ENCODE results near the gene ILF3. TPM values are rescaled to one million over a fixed set of nuclear protein-coding genes. Genes with fewer than 3 reads are reported as not detected.

Gene ILF3
- total RNA-seq, 1 donor from 2014 or later: 588 TPM

DNA sequence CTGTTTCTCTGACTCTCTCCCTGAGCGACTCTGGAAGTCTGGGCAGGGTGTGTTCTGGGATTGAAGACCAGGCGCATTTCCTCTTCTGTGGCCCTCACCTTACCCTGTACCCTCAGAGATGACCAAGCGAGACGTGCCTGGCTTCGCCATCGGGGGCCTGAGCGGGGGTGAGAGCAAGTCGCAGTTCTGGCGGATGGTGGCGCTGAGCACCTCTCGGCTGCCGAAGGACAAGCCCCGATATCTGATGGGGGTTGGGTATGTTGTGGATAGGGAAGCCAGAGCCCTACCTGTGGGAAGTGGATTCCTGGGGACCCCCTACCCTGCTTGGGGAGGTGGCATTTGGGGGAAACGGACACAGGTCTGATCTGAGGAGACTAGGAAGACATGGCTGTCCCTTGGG, 57.9 kb downstream of the ILF3 start:
- Mint-ChIP-seq H3K9me3 (no peaks in the 10 kb centered on the region), H3K27ac (no peak overlapping the region), H3K27me3 (no peaks in the 10 kb centered on the region), H3K4me1 (peaks cover 4% of the 10 kb centered on the region), H3K36me3 (ENCODE audit: low read depth) (peaks cover 21% of the 10 kb centered on the region), H3K4me3 (no peak overlapping the region)
- intact Hi-C loops (cut with micrococcal nuclease): no loop called here
- no peak for DNase-seq

DNA sequence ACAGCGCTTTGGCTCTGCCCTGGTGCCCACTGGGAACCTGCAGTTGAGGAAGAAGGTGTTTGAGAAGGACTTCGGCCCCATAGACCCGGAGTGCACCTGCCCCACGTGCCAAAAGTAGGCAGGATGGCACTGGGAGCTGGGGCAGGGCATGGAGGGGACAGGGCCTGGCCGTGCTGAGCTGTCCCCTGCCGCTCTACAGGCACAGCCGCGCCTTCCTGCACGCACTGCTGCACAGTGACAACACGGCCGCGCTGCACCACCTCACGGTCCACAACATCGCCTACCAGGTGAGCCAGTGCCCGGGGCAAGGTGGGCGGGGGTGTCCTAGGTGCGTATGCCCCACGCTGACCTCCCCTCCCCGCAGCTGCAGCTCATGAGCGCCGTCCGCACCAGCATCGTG, 58.6 kb downstream of the ILF3 start:
- Mint-ChIP-seq H3K36me3 (ENCODE audit: low read depth) (peaks cover 19% of the 10 kb centered on the region), H3K4me1 (peaks cover 7% of the 10 kb centered on the region), H3K27me3 (no peaks in the 10 kb centered on the region), H3K4me3 (no peak overlapping the region), H3K27ac (no peak overlapping the region), H3K9me3 (no peaks in the 10 kb centered on the region)
- intact Hi-C loops (cut with micrococcal nuclease): no loop called here
- peak; percentile 56 for DNase-seq

DNA sequence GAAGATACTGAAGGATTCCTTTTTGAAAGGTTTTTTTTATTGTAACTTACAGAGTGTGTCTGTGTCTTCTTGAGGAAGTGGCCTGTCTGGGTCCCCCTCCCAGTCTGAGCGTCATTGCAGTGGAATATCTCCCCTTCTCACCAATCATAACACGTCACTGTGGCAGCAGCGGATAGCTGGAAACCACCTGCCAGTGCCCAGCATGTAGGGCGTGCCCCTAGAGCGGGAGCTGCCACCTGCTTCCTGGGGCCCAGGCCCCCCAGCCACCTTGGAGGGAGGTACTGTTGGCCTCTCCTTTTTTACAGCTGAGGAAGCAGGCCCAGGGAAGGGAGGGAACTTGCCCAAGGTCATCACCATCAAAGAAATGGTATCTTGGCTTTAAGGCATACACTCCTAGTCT, 59.2 kb downstream of the ILF3 start:
- intact Hi-C loops (cut with micrococcal nuclease): no loop called here
- no peaks in the 10 kb centered on the region for H3K9me3 Mint-ChIP-seq
- peak; percentile 59 for DNase-seq
- peaks cover 7% of the 10 kb centered on the region for H3K4me1 Mint-ChIP-seq
- no peak overlapping the region for H3K4me3 Mint-ChIP-seq
- H3K27ac Mint-ChIP-seq: no peak overlapping the region
- no peaks in the 10 kb centered on the region for H3K27me3 Mint-ChIP-seq
- peaks cover 17% of the 10 kb centered on the region for H3K36me3 Mint-ChIP-seq (ENCODE audit: low read depth)

DNA sequence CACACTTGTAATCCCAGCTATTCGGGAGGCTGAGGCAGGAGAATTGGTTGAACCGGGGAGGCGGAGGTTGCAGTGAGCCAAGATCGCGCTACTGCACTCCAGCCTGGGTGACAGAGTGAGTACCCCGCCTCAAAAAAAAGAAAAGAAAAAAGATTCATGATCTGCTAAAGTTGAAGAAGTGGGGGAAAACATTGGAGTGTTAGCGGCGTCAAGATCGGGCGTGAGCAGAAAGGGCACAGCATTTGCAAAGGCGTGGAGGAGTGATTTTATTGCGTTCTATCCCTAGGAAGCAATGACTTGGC, 62.9 kb downstream of the ILF3 start:
- Mint-ChIP-seq H3K4me3 (peak overlapping the region; percentile 78), H3K27me3 (no peaks in the 10 kb centered on the region), H3K4me1 (peaks cover 20% of the 10 kb centered on the region), H3K27ac (peak overlapping the region; percentile 50), H3K9me3 (no peaks in the 10 kb centered on the region), H3K36me3 (ENCODE audit: low read depth) (peaks cover 18% of the 10 kb centered on the region)
- no peak for DNase-seq
- intact Hi-C loops (cut with micrococcal nuclease): loop anchor here (1.0 kb wide), 5 partner anchors 14 to 147 kb away; partner anchors contain the start of gene TMED1

DNA sequence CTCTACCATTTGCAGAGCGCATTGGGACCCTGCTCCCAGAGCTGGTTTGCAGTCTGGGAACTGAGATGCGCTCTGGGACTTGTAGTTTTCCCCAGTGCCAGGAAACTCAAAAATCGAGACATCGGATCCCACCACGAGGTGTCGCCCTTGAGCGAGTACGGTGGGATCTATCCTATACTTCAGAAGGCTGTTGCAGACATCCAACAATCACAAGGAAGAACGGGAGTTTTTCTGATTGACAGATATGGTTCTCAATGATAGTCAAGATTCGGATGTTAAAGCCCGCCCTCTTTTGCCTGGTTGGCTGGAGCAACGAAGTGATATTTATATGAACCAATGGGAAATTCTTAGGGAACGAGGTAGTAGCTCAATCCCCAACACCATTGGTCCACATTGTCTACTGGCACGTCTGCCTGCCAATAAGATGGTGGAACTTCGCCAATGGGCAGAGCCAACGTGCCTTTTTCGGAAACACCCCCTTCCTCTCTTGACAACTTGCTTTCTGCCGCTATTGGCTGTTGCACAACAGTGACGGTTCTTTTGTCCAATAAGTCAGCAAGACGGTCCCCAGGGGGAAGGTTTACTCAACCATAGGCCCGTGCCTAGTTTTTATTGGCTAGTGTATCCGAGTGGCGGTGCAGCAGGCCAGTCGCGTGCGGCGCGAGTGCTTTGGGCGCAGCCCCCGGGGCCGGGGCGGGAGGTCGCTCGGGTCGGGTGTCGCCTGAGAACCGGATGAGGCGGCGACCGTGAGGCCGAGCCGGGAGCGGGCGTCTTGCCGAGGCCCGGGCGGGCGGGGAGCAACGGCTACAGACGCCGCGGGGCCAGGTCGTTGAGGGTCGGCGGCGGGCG, 63.4 kb downstream of the ILF3 start, which contains the start of gene DNM2:
Gene DNM2, plus strand, starts transcription at position 724 of the 849 bp plus-strand sequence. CDS start 164 bp downstream, outside the sequence.
- peaks cover 22% of the 10 kb centered on the region for H3K4me1 Mint-ChIP-seq
- peak; percentile 100 for DNase-seq
- peak within 1 kb of the TSS; percentile 83 for H3K27ac Mint-ChIP-seq
- H3K36me3 Mint-ChIP-seq (ENCODE audit: low read depth): peaks cover 18% of the 10 kb centered on the region
- intact Hi-C loops (cut with micrococcal nuclease): loop anchor here (1.0 kb wide), 5 partner anchors 14 to 147 kb away; partner anchors contain the start of gene TMED1
- peak within 1 kb of the TSS; percentile 99 for H3K4me3 Mint-ChIP-seq
- H3K27me3 Mint-ChIP-seq: no peaks in the 10 kb centered on the region
- no peaks in the 10 kb centered on the region for H3K9me3 Mint-ChIP-seq

DNA sequence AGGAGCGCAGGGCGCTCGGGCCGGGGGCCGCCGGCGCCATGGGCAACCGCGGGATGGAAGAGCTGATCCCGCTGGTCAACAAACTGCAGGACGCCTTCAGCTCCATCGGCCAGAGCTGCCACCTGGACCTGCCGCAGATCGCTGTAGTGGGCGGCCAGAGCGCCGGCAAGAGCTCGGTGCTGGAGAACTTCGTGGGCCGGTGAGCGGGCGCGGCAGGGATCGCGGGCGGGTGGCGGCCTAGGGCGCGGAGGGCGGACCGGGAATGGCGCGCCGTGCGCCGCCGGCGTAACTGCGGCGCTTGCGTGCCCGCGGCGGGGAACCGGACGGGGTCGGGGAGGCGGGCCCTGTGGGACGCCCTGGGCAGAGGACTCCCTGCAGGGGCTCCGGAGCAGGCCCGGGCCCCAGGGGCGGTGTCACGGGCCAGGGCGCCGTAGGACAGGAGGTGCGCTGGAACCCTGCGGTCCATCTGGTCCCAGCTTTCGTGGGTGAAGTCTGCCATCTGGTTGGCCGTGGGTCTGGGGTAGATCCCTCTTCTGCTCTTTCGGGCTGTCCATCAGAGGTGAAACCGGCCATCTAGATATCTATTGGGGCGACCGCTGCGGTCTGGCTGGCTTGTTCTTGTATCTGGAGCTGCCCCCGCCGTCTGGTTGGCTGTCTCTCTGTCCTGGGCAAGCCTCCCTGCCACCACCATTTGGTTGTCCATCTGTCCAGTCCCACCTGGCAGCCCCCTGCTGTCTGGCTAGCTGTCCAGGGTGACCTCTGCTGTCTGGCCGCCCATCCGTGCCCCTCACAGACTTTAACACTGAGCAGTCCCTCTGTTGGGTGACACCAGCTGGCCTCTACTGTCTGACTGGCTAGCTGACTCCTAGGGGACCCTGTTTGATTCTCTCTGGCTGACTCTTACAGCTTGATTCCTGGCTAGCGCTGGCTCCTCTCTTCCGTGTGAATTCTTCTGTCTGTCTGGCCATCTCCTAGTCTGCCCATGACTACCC, 64.4 kb downstream of the ILF3 start:
- peaks cover 23% of the 10 kb centered on the region for H3K36me3 Mint-ChIP-seq (ENCODE audit: low read depth)
- H3K4me3 Mint-ChIP-seq: peak overlapping the region; percentile 99
- H3K9me3 Mint-ChIP-seq: no peaks in the 10 kb centered on the region
- intact Hi-C loops (cut with micrococcal nuclease): no loop called here
- DNase-seq: peak; percentile 86
- H3K27me3 Mint-ChIP-seq: no peaks in the 10 kb centered on the region
- H3K4me1 Mint-ChIP-seq: peaks cover 25% of the 10 kb centered on the region
- peak overlapping the region; percentile 83 for H3K27ac Mint-ChIP-seq

DNA sequence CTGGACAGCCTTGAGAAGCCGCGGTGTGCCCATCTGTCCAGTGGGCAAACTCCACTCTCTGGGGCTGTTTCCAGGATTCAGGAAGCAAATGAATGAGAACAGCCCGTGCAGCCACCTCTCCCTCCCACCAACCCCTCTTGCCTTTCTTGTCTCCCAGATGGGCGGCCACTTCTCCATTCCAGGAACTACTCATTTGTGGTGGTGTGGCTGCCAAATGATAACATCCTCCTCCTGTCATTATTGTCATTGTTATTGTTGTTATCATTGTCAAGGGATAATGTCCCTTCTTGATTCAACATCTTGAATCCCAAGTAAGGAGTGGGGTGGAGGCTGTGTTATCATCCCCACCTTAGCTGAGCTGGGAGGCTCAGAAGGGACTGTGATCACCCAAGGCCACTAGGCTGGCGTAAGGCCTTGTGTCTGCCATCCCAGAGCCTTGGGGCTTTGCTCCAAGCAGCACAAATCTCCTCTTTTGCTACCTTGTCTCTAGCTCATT, 65.4 kb downstream of the ILF3 start:
- H3K4me3 Mint-ChIP-seq: peak overlapping the region; percentile 99
- peaks cover 28% of the 10 kb centered on the region for H3K4me1 Mint-ChIP-seq
- peak; percentile 68 for DNase-seq
- peaks cover 24% of the 10 kb centered on the region for H3K36me3 Mint-ChIP-seq (ENCODE audit: low read depth)
- intact Hi-C loops (cut with micrococcal nuclease): no loop called here
- no peaks in the 10 kb centered on the region for H3K9me3 Mint-ChIP-seq
- peak overlapping the region; percentile 72 for H3K27ac Mint-ChIP-seq
- no peaks in the 10 kb centered on the region for H3K27me3 Mint-ChIP-seq

DNA sequence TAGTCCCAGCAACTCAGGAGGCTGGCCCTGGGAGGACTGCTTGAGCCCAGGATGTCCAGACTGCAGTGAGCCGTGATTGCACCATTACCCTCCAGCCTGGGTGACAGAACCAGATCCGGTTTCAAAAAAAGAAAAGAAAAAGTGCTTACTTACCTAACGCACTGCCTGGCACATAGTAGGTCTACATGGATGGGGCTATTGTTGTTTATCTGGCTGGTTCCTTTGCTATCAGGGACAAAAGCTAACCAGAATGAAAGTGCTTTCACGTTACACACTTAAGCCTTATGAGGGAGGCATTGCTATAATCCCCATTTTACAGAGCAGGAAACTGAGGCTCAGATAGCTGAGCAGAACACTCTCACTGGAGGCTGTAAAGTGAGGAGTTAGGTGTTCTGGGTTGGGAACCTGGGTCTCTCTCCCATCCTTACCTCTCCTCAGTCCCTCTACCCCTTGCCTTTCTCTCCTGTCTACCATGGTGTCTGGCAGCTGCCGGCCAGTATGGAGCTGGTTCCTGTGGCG, 66.5 kb downstream of the ILF3 start:
- no peak for DNase-seq
- Mint-ChIP-seq H3K36me3 (ENCODE audit: low read depth) (peaks cover 28% of the 10 kb centered on the region), H3K27ac (peak overlapping the region; percentile 37), H3K4me1 (peaks cover 28% of the 10 kb centered on the region), H3K9me3 (no peaks in the 10 kb centered on the region), H3K4me3 (peak overlapping the region; percentile 50), H3K27me3 (no peaks in the 10 kb centered on the region)
- intact Hi-C loops (cut with micrococcal nuclease): no loop called here

DNA sequence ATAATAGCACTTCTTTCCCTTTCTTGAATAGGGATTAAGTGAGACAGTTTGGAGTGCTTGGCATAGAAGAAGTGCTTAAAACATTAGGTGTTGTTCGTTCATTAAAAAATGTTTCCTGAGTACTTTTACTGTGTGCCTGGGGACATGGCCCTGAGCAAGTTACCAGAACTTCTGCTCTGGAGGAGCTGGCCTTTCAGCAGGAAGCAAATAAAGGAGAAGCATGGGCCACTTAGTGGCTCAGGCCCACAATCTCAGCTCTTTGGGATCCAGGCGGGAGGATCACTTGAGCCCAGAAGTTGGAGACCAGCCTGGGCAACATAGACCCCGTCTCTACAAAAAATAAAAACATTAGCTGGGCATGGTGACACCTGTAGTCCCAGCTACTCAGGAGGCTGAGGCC, 69.4 kb downstream of the ILF3 start:
- Mint-ChIP-seq H3K4me1 (peaks cover 34% of the 10 kb centered on the region), H3K4me3 (no peak overlapping the region), H3K27me3 (no peaks in the 10 kb centered on the region), H3K27ac (no peak overlapping the region), H3K36me3 (ENCODE audit: low read depth) (peaks cover 41% of the 10 kb centered on the region), H3K9me3 (no peaks in the 10 kb centered on the region)
- no peak for DNase-seq
- intact Hi-C loops (cut with micrococcal nuclease): no loop called here

DNA sequence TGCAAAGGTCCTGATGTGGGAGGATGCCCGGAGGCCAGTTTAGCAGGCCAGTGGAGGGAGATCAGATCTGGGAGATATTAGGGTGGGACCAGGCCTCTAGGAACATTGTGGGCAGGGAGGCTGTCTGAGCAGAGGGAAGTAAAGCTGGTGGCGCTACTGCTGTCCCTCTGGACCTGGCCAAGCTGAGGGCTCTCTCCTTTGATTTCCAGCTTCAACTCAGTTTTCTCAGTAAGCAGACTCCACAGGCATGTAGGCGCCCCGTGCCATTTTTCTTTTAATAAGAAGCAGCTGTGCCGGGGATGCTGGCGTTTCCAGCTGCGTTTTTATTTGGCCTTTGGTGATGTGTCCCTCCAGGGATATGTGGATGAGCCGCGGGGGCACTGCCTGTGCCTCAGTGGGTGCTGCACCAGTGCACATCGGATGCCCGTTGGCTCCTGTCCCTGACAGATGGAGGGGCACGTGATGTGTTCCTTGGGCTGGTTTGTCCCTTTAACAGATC, 70.5 kb downstream of the ILF3 start:
- Mint-ChIP-seq H3K4me3 (no peak overlapping the region), H3K27ac (no peak overlapping the region), H3K27me3 (no peaks in the 10 kb centered on the region), H3K4me1 (peaks cover 28% of the 10 kb centered on the region), H3K36me3 (ENCODE audit: low read depth) (peaks cover 37% of the 10 kb centered on the region), H3K9me3 (no peaks in the 10 kb centered on the region)
- intact Hi-C loops (cut with micrococcal nuclease): no loop called here
- no peak for DNase-seq

DNA sequence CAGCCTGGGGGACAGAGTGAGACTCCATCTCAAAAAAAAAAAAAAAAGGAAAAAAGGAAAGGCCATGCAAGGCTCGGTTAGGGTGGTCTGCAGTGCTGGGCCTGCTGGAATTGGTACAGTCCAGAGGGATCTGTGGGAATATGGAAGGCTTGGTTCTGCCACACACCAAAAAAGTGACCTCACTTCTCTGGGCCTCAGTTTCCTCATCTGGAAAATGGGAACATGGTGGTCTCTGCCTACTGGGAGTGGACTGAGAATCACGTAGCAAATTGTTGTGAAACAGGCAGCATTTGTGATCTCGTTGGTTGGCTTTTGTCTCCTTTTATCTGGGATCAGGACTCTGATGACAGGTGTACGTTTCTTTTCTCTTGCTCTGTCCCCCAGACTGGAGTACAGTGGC, 71.3 kb downstream of the ILF3 start:
- Mint-ChIP-seq H3K36me3 (ENCODE audit: low read depth) (peaks cover 35% of the 10 kb centered on the region), H3K4me1 (peaks cover 30% of the 10 kb centered on the region), H3K27ac (no peak overlapping the region), H3K9me3 (no peaks in the 10 kb centered on the region), H3K27me3 (no peaks in the 10 kb centered on the region), H3K4me3 (no peak overlapping the region)
- DNase-seq: no peak
- intact Hi-C loops (cut with micrococcal nuclease): no loop called here

DNA sequence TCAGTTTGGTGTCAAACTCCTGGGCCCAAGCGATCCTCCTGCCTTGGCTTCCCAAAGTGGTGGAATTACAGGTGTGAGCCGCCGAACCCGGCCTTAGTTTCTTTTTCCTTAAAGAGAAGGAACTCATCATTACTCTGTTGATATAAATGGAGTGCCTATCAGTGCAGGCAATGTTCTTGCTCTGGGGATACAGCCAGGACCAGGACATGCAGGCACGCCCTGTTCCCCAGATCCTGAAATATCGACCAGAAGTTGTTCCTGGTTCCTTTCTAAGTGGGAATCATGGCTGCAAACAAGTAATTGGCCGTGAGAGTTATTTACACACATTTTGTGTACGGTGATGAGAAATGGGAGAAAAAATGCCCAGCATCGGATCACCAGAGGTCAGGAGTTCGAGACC, 72.1 kb downstream of the ILF3 start:
- intact Hi-C loops (cut with micrococcal nuclease): no loop called here
- DNase-seq: no peak
- H3K4me3 Mint-ChIP-seq: no peak overlapping the region
- no peaks in the 10 kb centered on the region for H3K9me3 Mint-ChIP-seq
- H3K27me3 Mint-ChIP-seq: no peaks in the 10 kb centered on the region
- H3K36me3 Mint-ChIP-seq (ENCODE audit: low read depth): peaks cover 35% of the 10 kb centered on the region
- no peak overlapping the region for H3K27ac Mint-ChIP-seq
- peaks cover 37% of the 10 kb centered on the region for H3K4me1 Mint-ChIP-seq

DNA sequence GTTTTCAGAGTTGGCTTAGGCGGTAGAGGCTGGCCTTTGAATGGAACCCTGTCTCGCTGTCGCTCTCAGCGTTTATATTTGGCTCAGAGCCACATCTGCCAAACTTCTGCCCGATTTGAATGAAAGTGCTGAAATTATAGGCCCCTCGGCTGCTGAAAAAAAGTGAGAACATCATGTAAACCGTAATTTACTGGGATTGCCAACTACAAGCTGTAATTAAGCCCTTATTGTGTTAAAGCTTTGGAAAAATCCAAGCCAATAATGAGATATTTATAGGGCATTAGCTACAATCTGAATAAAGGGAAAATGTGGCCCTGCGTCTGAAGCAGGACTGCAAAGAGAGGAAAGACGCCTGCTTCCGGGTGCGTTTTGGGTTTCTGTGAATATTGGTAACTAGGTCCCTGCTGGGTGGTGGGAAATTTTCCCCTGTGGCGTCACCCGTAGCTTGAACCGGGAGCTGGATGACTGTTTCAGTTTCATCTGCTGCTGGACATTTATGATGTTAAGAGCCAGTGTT, 73.6 kb downstream of the ILF3 start:
- Mint-ChIP-seq H3K36me3 (ENCODE audit: low read depth) (peaks cover 31% of the 10 kb centered on the region), H3K27me3 (no peaks in the 10 kb centered on the region), H3K9me3 (no peaks in the 10 kb centered on the region), H3K27ac (no peak overlapping the region), H3K4me1 (peaks cover 41% of the 10 kb centered on the region), H3K4me3 (no peak overlapping the region)
- no peak for DNase-seq
- intact Hi-C loops (cut with micrococcal nuclease): no loop called here

Measured in activated CD4-positive, alpha-beta T cell treated with anti-CD3 and anti-CD28 coated beads, Interleukin-2, amount 10 ng/mL, durations not matched to agents 24 days and 14 days (primary cell).